Measurements from ENCODE around the gene PDXP. TPM values are rescaled to one million over a fixed set of nuclear protein-coding genes. Genes with fewer than 3 reads are reported as not detected.
A peak's percentile ranks its signal among the peaks of the same experiment; 100 is the strongest.

PDXP gene
- total RNA-seq, 1 experiment from 2014 or later: 18.4 TPM

- Mint-ChIP-seq H3K27me3 (ENCODE audit: unreplicated experiment) (no peaks in the 10 kb centered on the region), H3K4me3 (ENCODE audit: low read depth, unreplicated experiment) (no peak overlapping the region), H3K4me1 (ENCODE audit: low read depth, unreplicated experiment) (peaks cover 9% of the 10 kb centered on the region), H3K27ac (ENCODE audit: unreplicated experiment) (no peak overlapping the region), H3K9me3 (ENCODE audit: low read depth, unreplicated experiment) (no peaks in the 10 kb centered on the region), H3K36me3 (ENCODE audit: insufficient read depth, unreplicated experiment) (peaks cover 60% of the 10 kb centered on the region)
- DNase-seq: no peak
- BruUV-seq (replicated peaks): no TSS peak
- no peak for TF ChIP-seq CTCF (IDR thresholded peaks at IDR 0.05; ENCODE audit: unreplicated experiment)
- CTCF ChIA-PET: no interaction called here
- intact Hi-C loops (cut with micrococcal nuclease; ENCODE audit: unreplicated experiment): no loop called here
These were observed 22.2 kb upstream of the PDXP start for GRCh38 chr22:37636186-37636948.

- Mint-ChIP-seq H3K27me3 (ENCODE audit: unreplicated experiment) (no peaks in the 10 kb centered on the region), H3K36me3 (ENCODE audit: insufficient read depth, unreplicated experiment) (peaks cover 55% of the 10 kb centered on the region), H3K4me3 (ENCODE audit: low read depth, unreplicated experiment) (no peak overlapping the region), H3K4me1 (ENCODE audit: low read depth, unreplicated experiment) (peaks cover 9% of the 10 kb centered on the region), H3K9me3 (ENCODE audit: low read depth, unreplicated experiment) (no peaks in the 10 kb centered on the region), H3K27ac (ENCODE audit: unreplicated experiment) (no peak overlapping the region)
- TF ChIP-seq CTCF (IDR thresholded peaks at IDR 0.05; ENCODE audit: unreplicated experiment): no peak
- CTCF ChIA-PET: no interaction called here
- no peak for DNase-seq
- no TSS peak for BruUV-seq (replicated peaks)
- intact Hi-C loops (cut with micrococcal nuclease; ENCODE audit: unreplicated experiment): no loop called here
These were observed 21.6 kb upstream of the PDXP start for GRCh38 chr22:37636949-37637273.

DNA sequence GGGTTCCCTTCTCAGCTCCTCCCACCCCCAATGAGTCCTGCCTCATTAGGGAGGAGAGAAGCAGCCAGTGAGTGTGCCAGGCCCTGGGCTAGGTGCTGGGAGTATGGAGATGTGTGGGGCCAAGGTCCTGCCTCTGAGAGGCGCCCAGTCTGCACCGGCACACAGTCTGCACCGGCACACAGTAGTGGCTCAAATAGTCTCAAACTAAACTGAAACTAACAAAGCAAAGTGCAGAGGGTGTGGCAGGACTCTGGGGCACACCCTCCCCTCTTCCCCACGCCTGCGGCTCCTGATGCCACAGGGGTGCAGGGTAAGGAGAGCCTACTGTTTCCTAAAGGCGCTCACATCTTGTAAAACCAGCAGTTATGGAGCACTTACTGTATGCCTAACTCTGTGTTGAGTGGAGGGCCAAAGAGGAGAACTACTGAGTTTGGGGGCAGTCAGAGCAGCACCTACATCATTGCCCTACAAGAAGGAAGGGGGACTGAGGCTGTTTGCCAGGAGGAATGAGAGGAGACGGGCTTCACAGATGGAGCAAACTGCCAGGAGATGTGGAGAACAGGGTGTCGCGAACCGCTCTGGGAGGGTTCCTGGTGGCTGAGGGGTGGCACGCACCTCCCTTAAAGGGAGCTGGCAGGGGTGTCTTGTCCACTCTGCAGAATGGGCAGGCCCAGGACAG lies 20.0 kb upstream of the PDXP start:
- Mint-ChIP-seq H3K36me3 (ENCODE audit: insufficient read depth, unreplicated experiment) (peaks cover 57% of the 10 kb centered on the region), H3K27ac (ENCODE audit: unreplicated experiment) (peak overlapping the region; percentile 27), H3K4me1 (ENCODE audit: low read depth, unreplicated experiment) (peaks cover 9% of the 10 kb centered on the region), H3K9me3 (ENCODE audit: low read depth, unreplicated experiment) (no peaks in the 10 kb centered on the region), H3K27me3 (ENCODE audit: unreplicated experiment) (no peaks in the 10 kb centered on the region), H3K4me3 (ENCODE audit: low read depth, unreplicated experiment) (peak overlapping the region; percentile 72)
- BruUV-seq (replicated peaks): no TSS peak
- DNase-seq: no peak
- TF ChIP-seq CTCF (IDR thresholded peaks at IDR 0.05; ENCODE audit: unreplicated experiment): no peak
- CTCF ChIA-PET: no interaction called here
- intact Hi-C loops (cut with micrococcal nuclease; ENCODE audit: unreplicated experiment): no loop called here

DNA sequence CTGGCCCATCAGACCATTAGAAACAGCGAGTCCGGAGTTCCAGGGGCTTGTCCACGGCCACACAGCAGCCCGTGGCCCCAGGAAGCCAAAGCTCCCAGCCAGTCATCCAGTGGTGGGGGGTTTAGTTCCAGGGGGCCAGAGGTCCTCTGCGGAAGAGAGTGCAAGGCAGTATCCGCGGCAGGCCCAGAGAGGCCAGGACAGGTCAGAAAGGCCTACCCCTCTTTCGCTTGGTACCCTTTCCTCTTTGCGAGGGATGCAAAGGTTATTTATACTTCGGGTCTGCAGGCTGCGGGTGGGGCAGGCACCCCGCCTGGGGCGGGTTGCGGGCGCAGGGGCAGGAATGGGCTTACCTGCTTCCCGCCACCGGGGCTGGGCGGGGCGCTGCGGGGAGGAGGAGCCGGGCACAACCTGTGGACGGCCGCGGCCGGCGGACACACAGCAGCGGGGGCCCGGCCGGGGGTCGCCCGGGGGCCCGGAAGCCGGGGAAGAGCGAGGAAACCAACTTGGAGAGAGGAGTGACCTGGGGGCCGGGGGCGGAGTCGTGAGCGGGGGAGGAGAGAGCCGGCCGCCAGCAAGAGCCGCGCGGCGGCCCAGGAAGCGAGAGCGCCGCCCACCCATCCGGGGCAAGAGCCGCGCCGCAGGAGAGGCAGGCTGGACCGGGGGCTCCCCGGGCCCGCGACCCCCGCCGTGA lies 19.3 kb upstream of the PDXP start, which contains the start of gene SH3BP1:
SH3BP1 (plus strand) TSS at position 600 of the 691 bp plus-strand sequence. CDS start 119 bp downstream, outside the sequence.
- H3K27ac Mint-ChIP-seq (ENCODE audit: unreplicated experiment): peak within 1 kb of the TSS; percentile 77
- TF ChIP-seq CTCF (IDR thresholded peaks at IDR 0.05; ENCODE audit: unreplicated experiment): no peak
- peak within 1 kb of the TSS; percentile 72 for H3K4me3 Mint-ChIP-seq (ENCODE audit: low read depth, unreplicated experiment)
- DNase-seq: peak; percentile 65
- peaks cover 9% of the 10 kb centered on the region for H3K4me1 Mint-ChIP-seq (ENCODE audit: low read depth, unreplicated experiment)
- BruUV-seq (replicated peaks): no TSS peak
- no peaks in the 10 kb centered on the region for H3K27me3 Mint-ChIP-seq (ENCODE audit: unreplicated experiment)
- CTCF ChIA-PET: interaction anchor here (0.6 kb wide), 1 partner anchor 57 kb away, joined by 3 read pairs; the partner anchor contains the start of gene TRIOBP
- H3K36me3 Mint-ChIP-seq (ENCODE audit: insufficient read depth, unreplicated experiment): peaks cover 55% of the 10 kb centered on the region
- intact Hi-C loops (cut with micrococcal nuclease; ENCODE audit: unreplicated experiment): no loop called here
- no peaks in the 10 kb centered on the region for H3K9me3 Mint-ChIP-seq (ENCODE audit: low read depth, unreplicated experiment)

All from Calu3 (cell line).